ENCODE results near the gene MCF2L.

DNA sequence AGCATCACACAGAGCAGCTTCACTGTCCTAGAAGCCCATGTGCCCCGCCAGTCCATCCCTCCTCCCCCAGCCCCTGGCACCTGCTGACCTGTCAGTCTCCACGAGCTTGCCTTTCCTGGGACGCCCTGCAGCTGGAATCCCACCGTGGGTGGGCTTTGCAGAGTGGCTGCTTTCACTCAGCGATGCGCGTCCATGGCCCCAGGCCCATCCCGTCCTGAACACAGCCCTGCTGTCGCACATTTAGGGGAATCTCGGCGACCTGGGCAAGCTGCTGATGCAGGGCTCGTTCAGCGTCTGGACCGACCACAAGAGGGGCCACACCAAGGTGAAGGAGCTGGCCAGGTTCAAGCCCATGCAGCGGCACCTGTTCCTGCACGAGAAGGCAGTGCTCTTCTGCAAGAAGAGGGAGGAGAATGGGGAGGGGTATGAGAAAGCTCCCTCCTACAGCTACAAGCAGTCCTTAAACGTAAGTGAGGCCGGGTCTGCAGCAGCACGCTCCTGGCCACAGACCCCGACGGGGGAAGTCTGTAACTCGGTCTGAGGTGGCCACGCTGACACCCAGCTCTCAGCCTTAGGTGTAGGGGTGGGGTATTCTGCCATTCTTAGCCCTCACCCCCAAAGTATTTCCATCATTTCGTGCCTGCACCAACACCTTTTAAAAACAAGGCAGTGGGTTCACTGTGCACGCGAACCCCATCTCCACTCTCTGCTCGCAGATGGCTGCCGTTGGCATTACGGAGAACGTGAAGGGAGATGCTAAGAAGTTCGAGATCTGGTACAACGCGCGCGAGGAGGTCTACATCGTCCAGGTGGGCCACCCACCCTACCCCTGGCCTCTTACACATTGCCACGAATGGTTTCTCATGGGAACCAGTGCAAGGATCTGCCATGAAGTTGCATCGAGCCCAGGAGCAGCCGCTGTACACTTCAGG lies 118.2 kb downstream of the MCF2L start:
- no peak for TF ChIP-seq CTCF (IDR thresholded peaks at IDR 0.05; ENCODE audit: low read depth, low read length)
- no peak for TF ChIP-seq EZH2phosphoT487 (IDR thresholded peaks at IDR 0.05; ENCODE audit: low read depth)

Measured in OCI-LY3 (cell line).